ENCODE results near the gene WWOX.
A peak's percentile ranks its signal among the peaks of the same experiment; 100 is the strongest.

WWOX gene

GRCh38 chr16:78100112-78100467, 636 bp downstream of the WWOX start:
- TF ChIP-seq ZNF70 (CRISPR knock-in tag; IDR thresholded peaks at IDR 0.05) (no peak), TCF4 (CRISPR knock-in tag; IDR thresholded peaks at IDR 0.05; ENCODE audit: borderline replicate concordance) (no peak), ARNTL (CRISPR knock-in tag; IDR thresholded peaks at IDR 0.05; ENCODE audit: borderline replicate concordance, low read depth) (no peak), GLIS3 (CRISPR knock-in tag; IDR thresholded peaks at IDR 0.05) (no peak), PPARA (CRISPR knock-in tag; IDR thresholded peaks at IDR 0.05; ENCODE audit: borderline replicate concordance) (no peak), BACH2 (CRISPR knock-in tag; IDR thresholded peaks at IDR 0.05; ENCODE audit: borderline replicate concordance) (no peak), ZNF565 (CRISPR knock-in tag; conservative IDR thresholded peaks at IDR 0.05; ENCODE audit: low read depth) (no peak), ESRRG (CRISPR knock-in tag; IDR thresholded peaks at IDR 0.05) (no peak), ZC3H10 (CRISPR knock-in tag; IDR thresholded peaks at IDR 0.05) (no peak), ZNF8 (CRISPR knock-in tag; IDR thresholded peaks at IDR 0.05) (no peak), SNAI2 (CRISPR knock-in tag; IDR thresholded peaks at IDR 0.05) (no peak), ZFP30 (CRISPR knock-in tag; IDR thresholded peaks at IDR 0.05) (no peak)
- peak; percentile 58 for ATAC-seq

DNA sequence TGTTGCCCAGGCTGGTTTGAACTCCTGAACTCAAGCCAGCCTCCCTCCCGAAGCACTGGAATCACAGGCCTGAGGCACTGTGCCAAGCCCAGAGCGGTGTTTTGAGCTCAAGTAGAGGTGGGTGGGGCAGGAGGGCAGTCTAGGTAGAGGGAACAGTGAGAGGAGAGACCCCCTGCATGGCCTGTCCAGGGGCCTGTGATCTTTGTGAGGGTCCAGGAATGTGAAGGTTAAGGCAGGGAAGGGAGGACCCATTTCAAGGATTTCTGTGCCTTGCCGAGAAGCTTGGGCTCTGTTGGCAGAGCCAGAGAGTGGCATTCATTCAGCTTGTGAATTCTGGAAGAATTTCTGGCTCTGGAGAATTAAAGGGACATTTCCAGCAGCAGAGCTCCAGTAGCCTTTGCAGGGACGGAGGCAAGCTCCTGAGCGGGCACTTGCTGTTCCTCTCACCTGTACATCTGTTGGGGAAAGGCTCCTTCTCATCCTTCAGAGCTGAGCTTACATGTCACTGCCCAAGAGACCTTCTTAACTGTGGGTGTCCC, 2.7 kb downstream of the WWOX start:
- ATAC-seq: no peak
- no peak for TF ChIP-seq BACH2 (CRISPR knock-in tag; IDR thresholded peaks at IDR 0.05; ENCODE audit: borderline replicate concordance)

DNA sequence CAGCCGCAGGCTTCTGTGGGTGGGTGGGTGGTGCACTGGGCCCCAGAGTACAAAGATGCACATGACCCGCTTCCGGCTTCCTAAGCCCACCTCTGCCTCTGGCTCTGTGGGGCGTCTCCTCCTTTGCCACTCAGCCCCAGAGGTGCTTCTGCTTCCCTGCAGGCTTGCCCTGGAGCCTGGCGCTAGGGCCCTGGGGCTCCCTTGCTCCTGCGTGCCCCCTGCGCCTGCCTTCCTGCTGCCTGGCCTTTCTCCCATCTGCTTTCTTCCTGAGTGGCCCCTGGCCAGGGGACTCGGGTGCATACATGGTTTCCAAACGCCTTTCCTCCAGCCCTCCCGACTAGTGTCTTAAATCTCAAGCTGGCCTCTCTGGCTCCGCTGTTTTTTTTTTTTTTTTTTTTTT, 3.4 kb downstream of the WWOX start:
- no peak for ATAC-seq
- TF ChIP-seq CREB5 (CRISPR knock-in tag; IDR thresholded peaks at IDR 0.05; ENCODE audit: low read depth) (no peak), PATZ1 (CRISPR knock-in tag; IDR thresholded peaks at IDR 0.05; ENCODE audit: borderline replicate concordance) (no peak), BACH2 (CRISPR knock-in tag; IDR thresholded peaks at IDR 0.05; ENCODE audit: borderline replicate concordance) (no peak), TCF4 (CRISPR knock-in tag; IDR thresholded peaks at IDR 0.05; ENCODE audit: borderline replicate concordance) (no peak), ESRRG (CRISPR knock-in tag; IDR thresholded peaks at IDR 0.05) (no peak), ARNTL (CRISPR knock-in tag; IDR thresholded peaks at IDR 0.05; ENCODE audit: borderline replicate concordance, low read depth) (no peak), ZNF565 (CRISPR knock-in tag; conservative IDR thresholded peaks at IDR 0.05; ENCODE audit: low read depth) (no peak), ISL1 (CRISPR knock-in tag; IDR thresholded peaks at IDR 0.05) (no peak), TSHZ2 (CRISPR knock-in tag; IDR thresholded peaks at IDR 0.05) (no peak), TOX (CRISPR knock-in tag; IDR thresholded peaks at IDR 0.05; ENCODE audit: borderline replicate concordance) (no peak)

DNA sequence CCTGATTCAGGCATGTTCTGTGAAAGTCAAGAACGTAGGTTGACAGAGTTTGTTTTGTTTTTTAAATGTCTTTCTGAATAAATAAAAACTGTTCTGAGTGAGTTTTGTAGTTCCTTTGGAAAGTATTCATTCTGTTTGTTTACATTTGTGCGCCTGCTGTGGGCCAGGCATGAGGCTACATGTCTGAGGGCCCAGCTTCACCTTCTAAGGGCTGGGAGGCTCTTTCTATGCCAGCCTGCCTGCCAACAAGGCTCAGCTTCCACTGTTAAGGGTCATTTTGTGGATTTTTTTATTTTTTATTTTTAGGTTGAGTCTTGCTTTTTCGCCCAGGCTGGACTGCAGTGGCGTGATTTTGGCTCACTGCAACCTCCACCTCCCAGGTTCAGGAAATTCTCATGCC, 6.1 kb downstream of the WWOX start:
- ATAC-seq: no peak
- no peak for TF ChIP-seq ESRRG (CRISPR knock-in tag; IDR thresholded peaks at IDR 0.05)
- no peak for TF ChIP-seq RARB (CRISPR knock-in tag; IDR thresholded peaks at IDR 0.05)
- TF ChIP-seq, protein P1, sequence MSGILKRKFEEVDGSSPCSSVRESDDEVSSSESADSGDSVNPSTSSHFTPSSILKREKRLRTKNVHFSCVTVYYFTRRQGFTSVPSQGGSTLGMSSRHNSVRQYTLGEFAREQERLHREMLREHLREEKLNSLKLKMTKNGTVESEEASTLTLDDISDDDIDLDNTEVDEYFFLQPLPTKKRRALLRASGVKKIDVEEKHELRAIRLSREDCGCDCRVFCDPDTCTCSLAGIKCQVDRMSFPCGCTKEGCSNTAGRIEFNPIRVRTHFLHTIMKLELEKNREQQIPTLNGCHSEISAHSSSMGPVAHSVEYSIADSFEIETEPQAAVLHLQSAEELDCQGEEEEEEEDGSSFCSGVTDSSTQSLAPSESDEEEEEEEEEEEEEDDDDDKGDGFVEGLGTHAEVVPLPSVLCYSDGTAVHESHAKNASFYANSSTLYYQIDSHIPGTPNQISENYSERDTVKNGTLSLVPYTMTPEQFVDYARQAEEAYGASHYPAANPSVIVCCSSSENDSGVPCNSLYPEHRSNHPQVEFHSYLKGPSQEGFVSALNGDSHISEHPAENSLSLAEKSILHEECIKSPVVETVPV (CRISPR knock-in tag; IDR thresholded peaks at IDR 0.05): no peak
- TF ChIP-seq ZFP30 (CRISPR knock-in tag; IDR thresholded peaks at IDR 0.05): no peak
- TF ChIP-seq ZNF70 (CRISPR knock-in tag; IDR thresholded peaks at IDR 0.05): no peak

- no peak for ATAC-seq
- no peak for TF ChIP-seq OSR1 (CRISPR knock-in tag; IDR thresholded peaks at IDR 0.05)
- no peak for TF ChIP-seq TOX (CRISPR knock-in tag; IDR thresholded peaks at IDR 0.05; ENCODE audit: borderline replicate concordance)
- TF ChIP-seq, protein P1 (CRISPR knock-in tag; IDR thresholded peaks at IDR 0.05): no peak
- no peak for TF ChIP-seq ZNF70 (CRISPR knock-in tag; IDR thresholded peaks at IDR 0.05)
- no peak for TF ChIP-seq BACH2 (CRISPR knock-in tag; IDR thresholded peaks at IDR 0.05; ENCODE audit: borderline replicate concordance)
- no peak for TF ChIP-seq PATZ1 (CRISPR knock-in tag; IDR thresholded peaks at IDR 0.05; ENCODE audit: borderline replicate concordance)
- TF ChIP-seq ISL1 (CRISPR knock-in tag; IDR thresholded peaks at IDR 0.05): no peak
- TF ChIP-seq CSDC2 (CRISPR knock-in tag; IDR thresholded peaks at IDR 0.05): no peak
- no peak for TF ChIP-seq ESRRG (CRISPR knock-in tag; IDR thresholded peaks at IDR 0.05)
- no peak for TF ChIP-seq RARB (CRISPR knock-in tag; IDR thresholded peaks at IDR 0.05)
- TF ChIP-seq ZC3H10 (CRISPR knock-in tag; IDR thresholded peaks at IDR 0.05): no peak
Observed at GRCh38 chr16:78106686-78107085, 7.2 kb downstream of the WWOX start.

Data from SK-N-SH treated with all-trans-retinoic acid at 6 μM for 48 hours (cell line).